Gastroesophageal sphincter (tissue), 4 donors: Measurements from ENCODE around the gene TAF1C. TPM values are rescaled to one million over a fixed set of nuclear protein-coding genes. Genes with fewer than 3 reads are reported as not detected.

Source experiments
- ATAC-seq: fragments of 150-250 bp; one replicate; pipeline ENCODE4 v1.9.1; 2016; ENCODE audit warnings: mild to moderate bottlenecking, moderate library complexity
- H3K27ac ChIP-seq, 4 donors: fragments of 200-600 bp; sonication (generic) in 3 of 4; 1 replicate in 3 of 4; 2 replicates in 1 of 4; pipeline ENCODE4 v1.5.1; 2016 to 2019
- H3K27me3 ChIP-seq: fragments of 200-600 bp; sonication (generic); one replicate; pipeline ENCODE4 v1.5.1; 2019
- H3K36me3 ChIP-seq, 2 donors: fragments of 200-600 bp; sonication (generic); one replicate each; pipeline ENCODE4 v1.5.1; 2019; ENCODE audit warnings: control low read depth in 1 of 2
- H3K4me1 ChIP-seq, 3 donors: fragments of 200-600 bp; sonication (generic); 1 replicate in 2 of 3; 2 replicates in 1 of 3; pipeline ENCODE4 v1.5.1; 2016 to 2019; ENCODE audit warnings: control low read depth in 2 of 3
- H3K4me3 ChIP-seq, 2 donors: fragments of 200-600 bp; sonication (generic); one replicate each; pipeline ENCODE4 v1.5.1; 2019; ENCODE audit warnings: mild to moderate bottlenecking in 1 of 2, moderate library complexity in 1 of 2
- H3K9me3 ChIP-seq, 3 donors: fragments of 200-600 bp; sonication (generic); one replicate each; pipeline ENCODE4 v1.5.1; 2017 to 2019; ENCODE audit warnings: control low read depth in 2 of 3
- CTCF ChIP-seq, 4 experiments: fragments of 200-600 bp in 2 of 4; fragments of 450-650 bp in 2 of 4; sonication (generic) in 1 of 4; IDR thresholded peaks; one replicate each; pipeline ENCODE4 v1.5.1; 2017 to 2019; ENCODE audit warnings: antibody characterized with exemption in 4 of 4, mild to moderate bottlenecking in 2 of 4, moderate library complexity in 2 of 4
- EP300 ChIP-seq: sonication (generic); formaldehyde crosslinking; IDR thresholded peaks from one replicate; pipeline ENCODE4 v1.6.1; 2017; ENCODE audit warnings: antibody characterized with exemption, mild to moderate bottlenecking
- POLR2A ChIP-seq, 2 donors: fragments of 450-650 bp; IDR thresholded peaks; one replicate each; pipeline ENCODE4 v1.6.1; 2017; ENCODE audit warnings: antibody characterized with exemption in 2 of 2, mild to moderate bottlenecking in 2 of 2, moderate library complexity in 1 of 2
- POLR2AphosphoS5 ChIP-seq: sonication (generic); formaldehyde crosslinking; IDR thresholded peaks from one replicate; pipeline ENCODE4 v1.6.1; 2017; ENCODE audit warnings: antibody characterized with exemption
- WGBS, 2 donors: methylation state at CpG; one replicate each; pipeline ENCODE4 v1.1.5; 2018; ENCODE audit warnings: low coverage in 1 of 2; 5-methylcytosine and 5-hydroxymethylcytosine counted together
- total RNA-seq, 4 donors: library from RNA; depleted of rRNA; stranded (reverse); fragments of >200 nt; gene quantifications; one replicate each; pipeline ENCODE4 v1.1.0, GENCODE V29; 2016

The TAF1C gene
- total RNA-seq, 4 donors from 2014 or later, result 16.1 to 51.4 (median 33.2) TPM

DNA sequence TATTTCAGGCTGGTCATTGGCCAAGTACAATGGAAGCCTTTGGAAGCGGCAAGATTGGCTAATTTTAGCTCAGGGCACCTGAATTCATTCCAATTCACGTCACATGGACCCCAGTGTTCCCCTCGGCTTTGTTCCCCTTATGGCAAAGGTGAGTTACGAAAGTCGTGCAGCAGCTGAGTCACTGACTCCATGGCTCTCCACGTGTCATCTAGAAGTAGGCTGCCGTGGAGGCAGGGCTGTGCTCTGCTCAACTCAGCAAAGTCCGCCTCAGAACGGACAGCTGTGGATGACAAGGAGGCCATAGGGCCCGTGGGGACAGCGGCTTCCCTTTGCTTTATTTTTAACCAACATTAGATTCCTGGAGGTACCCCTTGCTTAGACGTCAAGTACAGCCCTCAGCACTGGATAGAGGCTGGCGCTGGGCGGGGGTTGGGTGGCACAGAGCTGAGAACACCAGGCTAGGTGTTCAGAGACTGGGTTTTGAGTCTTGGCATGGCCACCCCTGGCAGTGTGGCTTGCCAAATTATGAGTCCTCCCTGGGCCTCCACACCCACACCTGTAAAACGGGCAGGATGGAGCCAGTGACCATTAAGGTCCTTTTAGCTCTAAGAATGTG lies 27.7 kb upstream of the TAF1C start:
- no peak for ATAC-seq
- 73 to 88% methylated on average over 3 to 4 of the region's 15 CpGs for WGBS, 2 donors

GRCh38 chr16:84212631-84213030 lies 25.8 kb upstream of the TAF1C start:
- Histone ChIP-seq H3K4me3 (no peak overlapping the region), H3K27me3 (no peaks in the 10 kb centered on the region), H3K27ac (no peak overlapping the region), H3K4me1 (no peaks in the 10 kb centered on the region), H3K9me3 (no peaks in the 10 kb centered on the region), H3K36me3 (no peaks in the 10 kb centered on the region)
- no peak for ATAC-seq
- WGBS, 2 donors, result 96 to 100% methylated on average over 2 to 3 of the region's 4 CpGs
- TF ChIP-seq POLR2AphosphoS5 (no peak), CTCF (IDR thresholded peaks at IDR 0.05) (no peak), EP300 (no peak), POLR2A (IDR thresholded peaks at IDR 0.05) (no peak)

More for the DNA sequence above, 27.7 kb upstream of the TAF1C start:
- TF ChIP-seq CTCF (IDR thresholded peaks at IDR 0.05) (no peak), POLR2A (IDR thresholded peaks at IDR 0.05) (no peak), EP300 (no peak), POLR2AphosphoS5 (no peak)
- no peak overlapping the region for H3K4me3 ChIP-seq
- H3K4me1 ChIP-seq, result no peaks in the 10 kb centered on the region
- H3K9me3 ChIP-seq, result no peaks in the 10 kb centered on the region
- no peaks in the 10 kb centered on the region for H3K27me3 ChIP-seq
- no peak overlapping the region for H3K27ac ChIP-seq
- H3K36me3 ChIP-seq, result no peaks in the 10 kb centered on the region

- WGBS, 2 donors, result 76 to 79% methylated on average over 2 to 4 of the region's 4 CpGs
- Histone ChIP-seq H3K36me3 (no peaks in the 10 kb centered on the region), H3K27ac (no peak overlapping the region), H3K9me3 (no peaks in the 10 kb centered on the region), H3K27me3 (no peaks in the 10 kb centered on the region), H3K4me1 (no peaks in the 10 kb centered on the region), H3K4me3 (no peak overlapping the region)
- no peak for ATAC-seq
- no peak for TF ChIP-seq EP300
- TF ChIP-seq POLR2AphosphoS5, result no peak
- TF ChIP-seq POLR2A (IDR thresholded peaks at IDR 0.05), result no peak
- no peak for TF ChIP-seq CTCF (IDR thresholded peaks at IDR 0.05)
These were observed 25.3 kb upstream of the TAF1C start for GRCh38 chr16:84212154-84212553.

DNA sequence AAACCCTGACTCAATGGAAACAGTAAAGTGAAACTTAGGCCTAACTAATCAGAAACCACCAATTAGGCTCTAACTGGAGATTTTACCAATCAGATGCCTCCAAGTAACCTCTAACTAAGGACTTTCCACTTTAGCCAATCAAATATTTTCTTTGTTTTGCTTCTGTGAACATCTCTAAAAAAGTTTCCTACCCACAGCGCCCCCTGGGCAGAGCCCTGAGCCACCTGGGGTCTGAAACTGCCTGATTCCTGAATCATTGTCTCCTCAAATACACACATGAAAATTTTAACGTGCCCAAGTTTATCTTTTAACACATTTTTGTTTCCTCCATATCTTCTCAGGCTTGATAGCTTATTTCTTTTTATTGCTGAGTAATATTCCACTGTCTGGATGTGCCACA lies 23.1 kb upstream of the TAF1C start:
- H3K4me1 ChIP-seq, result no peaks in the 10 kb centered on the region
- whole genome bisulfite sequencing, 2 donors, result 61% methylated on average over 2 of the region's 2 CpGs; no CpG with 5 or more reads in 1 of the 2 donors
- no peaks in the 10 kb centered on the region for H3K36me3 ChIP-seq
- TF ChIP-seq CTCF (IDR thresholded peaks at IDR 0.05) (no peak), EP300 (no peak), POLR2A (IDR thresholded peaks at IDR 0.05) (no peak), POLR2AphosphoS5 (no peak)
- no peaks in the 10 kb centered on the region for H3K27me3 ChIP-seq
- no peaks in the 10 kb centered on the region for H3K9me3 ChIP-seq
- H3K4me3 ChIP-seq, result no peak overlapping the region
- H3K27ac ChIP-seq, result no peak overlapping the region
- ATAC-seq, result no peak

GRCh38 chr16:84207879-84208278 lies 21.0 kb upstream of the TAF1C start:
- Histone ChIP-seq H3K4me3 (no peak overlapping the region), H3K4me1 (no peaks in the 10 kb centered on the region), H3K27me3 (peaks cover 7% of the 10 kb centered on the region), H3K36me3 (no peaks in the 10 kb centered on the region), H3K9me3 (no peaks in the 10 kb centered on the region), H3K27ac (no peak overlapping the region)
- WGBS, 2 donors, result 60 to 81% methylated on average over 4 of the region's 8 CpGs
- TF ChIP-seq EP300, result no peak
- TF ChIP-seq CTCF (IDR thresholded peaks at IDR 0.05), result no peak
- TF ChIP-seq POLR2AphosphoS5, result no peak
- no peak for TF ChIP-seq POLR2A (IDR thresholded peaks at IDR 0.05)
- no peak for ATAC-seq
